T-helper 22 cell (primary cell): ENCODE results near the gene ASCC3.

Experiments
- DNase-seq: peaks from one replicate; pipeline ENCODE4 v3.0.0-alpha.2; 2020; ENCODE audit warnings: low read depth

Gene ASCC3

DNA sequence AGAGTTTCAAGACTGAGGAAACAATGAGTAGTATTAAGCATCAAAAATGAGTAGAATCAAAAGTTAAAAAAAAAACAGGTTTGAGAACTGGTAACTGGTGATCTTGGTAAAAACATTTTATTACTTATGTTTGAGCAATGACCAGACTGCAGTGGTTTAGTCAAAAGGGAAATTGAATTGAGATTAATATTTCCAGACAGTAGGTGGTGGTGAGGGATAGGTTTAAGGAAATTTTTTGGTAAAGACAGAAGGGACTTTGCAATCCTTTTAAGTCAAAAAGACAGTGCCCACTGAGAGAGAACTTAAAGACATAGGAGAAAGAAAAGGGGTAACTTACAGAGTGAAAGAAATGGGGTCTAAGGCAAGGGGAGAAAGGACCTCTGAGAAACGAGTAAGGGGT lies 156.9 kb downstream of the ASCC3 start:
- DNase-seq: no peak

DNA sequence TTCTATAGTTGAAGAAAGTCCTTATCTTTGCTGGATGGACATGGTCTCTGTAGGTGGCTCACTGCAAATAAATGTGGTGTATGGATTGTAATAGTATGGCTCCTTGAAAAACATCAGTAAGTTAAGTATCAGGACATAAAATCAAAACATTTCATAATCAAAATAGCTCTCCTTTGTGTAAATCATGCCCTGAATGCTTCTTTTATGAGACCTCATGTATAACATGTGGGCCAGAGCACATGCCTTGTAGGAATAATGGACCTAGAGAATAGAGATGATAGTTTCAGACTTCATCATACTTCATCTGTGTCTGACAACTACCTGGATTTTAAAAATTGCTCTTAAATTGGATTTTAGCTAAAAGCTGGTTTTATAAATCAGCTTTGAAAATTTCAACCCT lies 159.9 kb downstream of the ASCC3 start:
- DNase-seq: no peak

DNA sequence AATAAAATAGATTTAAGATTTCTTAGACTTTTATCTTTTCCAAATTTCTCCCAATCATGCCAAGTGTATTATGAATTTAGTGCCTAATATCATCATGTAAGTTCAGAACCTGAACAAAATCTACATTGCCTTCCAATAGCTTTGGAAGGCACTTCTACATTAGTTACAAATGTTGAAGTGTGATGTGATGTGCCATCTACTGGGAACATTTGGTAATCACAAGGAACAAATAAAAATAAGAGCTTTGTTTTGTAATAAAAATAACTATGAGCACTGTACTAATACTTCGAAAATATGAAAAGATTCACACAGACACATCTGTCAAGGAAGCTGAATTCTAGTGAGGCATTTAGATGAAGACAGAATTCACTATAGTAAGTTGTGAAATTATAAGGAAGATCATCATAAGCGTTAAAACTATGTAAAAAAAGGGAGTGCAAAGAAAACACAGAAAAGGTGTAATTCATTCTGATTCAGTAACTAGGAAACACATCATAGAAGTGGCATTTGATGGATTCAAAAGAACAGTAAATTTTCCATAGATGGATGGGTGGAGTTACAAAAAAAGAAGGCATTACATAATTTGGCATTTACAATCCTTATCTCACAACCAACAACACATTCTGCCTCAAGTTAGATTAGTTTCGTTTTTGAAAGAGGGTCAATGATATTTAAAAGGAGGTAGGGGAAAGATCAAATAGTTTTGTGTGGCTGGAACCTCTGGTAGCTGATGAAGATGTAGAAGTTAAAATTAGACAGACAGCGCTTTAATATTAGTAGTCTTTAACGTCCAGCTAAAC lies 161.0 kb downstream of the ASCC3 start:
- DNase-seq: no peak

GRCh38 chr6:100712997-100713396 lies 168.1 kb downstream of the ASCC3 start:
- DNase-seq: no peak

GRCh38 chr6:100706491-100706890 lies 174.6 kb downstream of the ASCC3 start:
- DNase-seq: no peak

DNA sequence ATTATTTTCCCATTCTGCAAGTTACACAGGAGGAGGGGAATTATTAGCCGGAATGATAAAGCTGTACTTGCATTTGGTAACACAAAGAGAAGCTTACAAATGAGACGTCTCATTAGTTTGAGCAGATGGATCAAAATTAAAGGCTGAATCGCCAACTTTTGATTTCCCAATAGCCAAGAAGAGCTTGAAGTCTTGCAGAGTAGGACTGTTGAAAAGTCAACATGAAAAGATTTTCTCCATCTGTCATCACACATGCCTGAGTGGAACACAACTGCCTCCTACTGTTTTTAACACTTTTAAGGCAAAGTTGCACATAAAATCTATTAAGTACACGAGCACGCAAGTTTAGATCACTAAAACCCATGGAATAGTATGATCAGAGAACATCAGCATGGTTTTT lies 176.2 kb downstream of the ASCC3 start:
- DNase-seq: no peak

DNA sequence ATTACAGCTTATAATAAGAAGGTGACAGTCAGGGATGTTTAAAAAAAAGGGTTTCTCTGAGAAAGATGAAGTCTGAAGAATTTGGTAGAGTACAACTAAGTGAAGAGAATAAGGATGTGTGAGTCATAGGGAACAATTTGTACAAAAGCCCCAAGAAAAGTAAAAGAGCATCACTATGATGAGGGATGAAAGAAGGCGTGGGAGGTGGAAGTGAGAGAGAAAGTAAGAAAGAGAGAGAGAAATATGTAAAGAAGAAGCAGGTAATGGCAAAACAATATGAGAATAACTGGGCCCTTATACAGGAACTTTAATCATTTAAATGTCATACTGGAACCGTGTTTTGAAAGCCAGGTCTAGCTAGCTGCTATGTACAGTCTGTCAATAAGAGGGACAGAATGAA lies 179.4 kb downstream of the ASCC3 start:
- no peak for DNase-seq

DNA sequence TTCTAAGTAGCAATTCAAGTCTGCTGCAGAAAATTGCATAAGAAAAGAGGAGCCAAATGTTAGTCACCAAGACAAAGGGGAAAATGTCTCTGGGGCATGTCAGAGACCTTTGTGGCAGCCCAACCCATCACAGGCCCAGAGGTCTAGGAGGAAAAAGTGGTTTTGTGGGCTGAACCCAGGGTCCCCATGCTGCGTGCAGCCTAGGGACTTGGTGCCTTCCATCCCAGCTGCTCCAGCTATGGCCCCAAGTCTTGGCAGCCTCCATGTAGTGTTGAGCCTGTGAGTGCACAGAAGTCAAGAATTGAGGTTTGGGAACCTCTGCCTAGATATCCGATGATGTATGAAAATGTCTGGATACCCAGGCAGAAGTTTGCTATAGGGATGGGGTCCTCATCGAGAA lies 181.1 kb downstream of the ASCC3 start:
- DNase-seq: no peak

- no peak for DNase-seq
Observed at GRCh38 chr6:100695445-100695844, 185.7 kb downstream of the ASCC3 start.

DNA sequence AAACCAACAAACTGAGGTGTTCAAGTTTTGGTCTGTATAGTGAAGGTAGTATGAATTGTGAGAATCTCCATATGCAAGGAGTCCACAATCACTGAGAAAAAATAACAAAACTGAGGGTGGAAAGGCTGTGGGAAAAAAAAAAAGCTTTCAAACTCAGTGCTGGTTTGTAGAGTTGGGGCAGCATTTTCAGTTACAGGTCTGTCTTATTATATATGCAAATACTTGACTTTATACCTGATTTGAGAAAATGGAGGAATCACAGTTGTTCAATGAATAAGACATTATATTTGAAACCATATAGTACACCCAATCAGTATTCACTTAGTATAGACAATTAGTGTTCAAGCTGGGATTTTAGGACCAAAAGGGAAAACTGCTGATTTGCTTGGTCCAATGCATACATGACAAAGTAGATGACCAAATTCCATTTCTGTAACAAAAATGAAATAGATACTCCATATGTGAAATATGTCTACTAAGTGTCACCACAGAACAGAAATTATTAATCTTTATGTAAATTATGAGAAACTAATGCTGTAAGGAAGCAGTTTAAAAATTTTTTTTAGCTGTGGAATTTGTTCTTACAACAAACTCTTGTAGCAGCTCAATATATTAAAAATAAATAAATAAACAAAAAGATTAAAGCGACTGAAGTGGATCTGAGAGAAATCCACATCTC lies 187.7 kb downstream of the ASCC3 start:
- DNase-seq: no peak

DNA sequence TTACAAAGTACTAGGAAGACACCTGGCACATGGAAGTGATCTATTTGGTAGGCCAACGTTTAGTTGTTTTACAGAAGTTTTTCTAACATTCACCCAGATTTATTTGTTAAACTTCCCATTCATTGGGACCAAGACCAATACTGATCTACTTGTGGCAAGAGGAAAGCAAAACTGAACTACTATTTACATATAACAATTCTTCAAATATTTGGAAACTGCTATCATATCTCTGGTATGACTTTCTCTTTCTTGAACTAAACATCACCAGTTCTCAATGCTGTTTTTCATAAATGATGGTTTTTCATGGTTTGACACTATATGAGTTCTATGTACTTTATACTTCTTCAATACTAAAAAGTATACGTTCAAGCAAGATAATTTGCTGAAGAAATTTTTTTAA lies 189.2 kb downstream of the ASCC3 start:
- DNase-seq: no peak

- DNase-seq: no peak
Observed at GRCh38 chr6:100686216-100686615, 194.9 kb downstream of the ASCC3 start.

GRCh38 chr6:100685747-100686146 lies 195.4 kb downstream of the ASCC3 start:
- no peak for DNase-seq

GRCh38 chr6:100680163-100680562 lies 201.0 kb downstream of the ASCC3 start:
- DNase-seq: no peak

GRCh38 chr6:100678027-100678426 lies 203.1 kb downstream of the ASCC3 start:
- DNase-seq: no peak

DNA sequence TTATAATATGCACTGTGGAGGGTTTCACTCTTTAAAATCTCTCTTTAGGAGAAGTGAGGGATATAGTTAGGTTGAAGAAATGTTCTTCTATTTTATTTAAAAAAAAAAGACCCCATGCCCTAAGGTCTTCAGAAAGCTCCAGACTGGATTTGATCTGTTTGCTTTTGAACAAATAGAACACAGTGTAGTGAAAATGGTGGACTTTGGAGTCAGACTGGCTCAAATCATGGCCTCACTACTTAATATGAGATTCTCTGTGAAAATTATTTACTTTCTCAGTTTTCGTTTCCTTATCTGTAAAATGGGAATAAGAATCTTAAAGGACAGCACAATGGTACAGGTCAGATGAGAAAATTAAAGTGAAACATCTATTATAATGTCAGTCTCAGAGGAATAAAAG lies 203.9 kb downstream of the ASCC3 start:
- no peak for DNase-seq

GRCh38 chr6:100673641-100674040 lies 207.5 kb downstream of the ASCC3 start:
- no peak for DNase-seq

GRCh38 chr6:100671740-100672139 lies 209.4 kb downstream of the ASCC3 start:
- no peak for DNase-seq

DNA sequence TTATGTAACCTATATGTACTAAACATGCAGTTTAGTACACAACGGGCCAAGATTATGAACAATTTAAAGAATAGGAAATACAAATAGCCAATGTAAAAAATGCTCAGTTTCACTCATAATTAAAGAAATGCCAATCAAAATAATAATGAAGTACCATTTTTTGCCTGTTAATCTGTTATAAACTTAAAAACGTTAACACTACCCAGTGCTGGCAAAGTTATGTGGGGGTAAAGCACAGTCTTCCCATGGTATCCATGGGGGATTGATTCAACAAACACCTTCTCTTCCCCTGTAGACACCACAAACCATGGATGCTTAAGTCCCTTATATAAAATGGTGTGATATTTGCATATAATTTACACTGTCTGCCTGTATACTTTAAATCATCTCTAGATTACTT lies 211.1 kb downstream of the ASCC3 start:
- no peak for DNase-seq

- DNase-seq: no peak
Observed at GRCh38 chr6:100665041-100665380, 216.1 kb downstream of the ASCC3 start.

DNA sequence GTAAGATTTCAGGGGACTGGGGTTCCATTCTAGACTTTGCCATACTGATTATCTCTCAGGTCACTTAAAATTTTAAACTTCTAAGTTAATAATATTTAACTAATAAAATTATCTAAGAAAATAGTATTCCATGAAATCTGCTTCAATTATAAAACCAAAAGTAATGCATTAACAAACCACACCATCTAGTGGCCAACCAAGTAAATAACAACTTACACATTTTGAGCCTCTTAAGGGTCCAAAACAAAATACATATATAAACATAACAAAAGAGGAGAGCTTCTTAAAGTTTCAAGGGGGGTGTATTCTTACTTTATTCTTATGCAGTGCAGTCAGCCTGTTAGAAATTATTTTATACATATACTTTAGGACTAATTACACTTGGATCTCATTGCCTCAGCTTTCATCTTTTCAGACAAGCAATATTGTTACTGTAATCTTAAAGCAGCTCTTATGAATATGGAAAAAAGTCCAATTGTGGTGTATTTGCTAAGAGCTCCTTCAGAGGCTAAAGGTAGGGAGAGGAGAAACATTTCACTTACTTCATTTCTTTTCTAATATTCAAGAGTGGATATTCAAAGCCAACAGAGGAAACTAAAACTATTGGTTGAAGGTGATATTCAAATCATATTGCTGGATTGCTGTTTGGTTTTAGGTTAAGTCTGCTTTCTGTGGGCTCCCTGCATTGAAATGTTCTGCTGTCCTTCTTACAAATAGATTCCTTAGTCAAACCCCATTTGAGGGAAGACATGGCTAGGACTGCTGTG lies 216.7 kb downstream of the ASCC3 start:
- no peak for DNase-seq

GRCh38 chr6:100663219-100663863 lies 217.8 kb downstream of the ASCC3 start:
- DNase-seq: no peak

DNA sequence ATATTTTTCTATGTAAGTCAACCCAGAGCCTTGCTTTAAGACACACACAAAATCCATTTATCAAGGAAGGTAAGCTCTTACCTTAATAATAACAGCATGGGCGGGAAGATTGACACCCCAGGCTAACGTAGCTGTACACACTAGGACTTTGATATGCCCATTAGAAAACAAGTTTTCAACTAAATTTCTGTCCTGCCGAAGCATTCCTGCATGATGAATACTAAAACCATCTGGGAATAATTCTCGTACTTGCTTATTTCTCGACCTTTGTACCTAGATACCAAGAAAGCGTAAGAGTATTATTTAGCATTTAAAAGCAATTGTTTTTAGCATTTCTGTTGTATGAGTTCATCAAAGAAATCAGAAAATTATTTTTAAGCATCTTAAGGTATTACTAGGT lies 218.9 kb downstream of the ASCC3 start:
- no peak for DNase-seq
